GM19099 (cell line): ENCODE measurements around the gene LYPD3.

Experiments
- POLR2A ChIP-seq: IDR thresholded peaks from 3 replicates; pipeline ENCODE4 v1.6.1; 2011; ENCODE audit warnings: low read depth; ENCODE audit not compliant: insufficient read length; ENCODE audit errors: extremely low read depth

LYPD3 gene

DNA sequence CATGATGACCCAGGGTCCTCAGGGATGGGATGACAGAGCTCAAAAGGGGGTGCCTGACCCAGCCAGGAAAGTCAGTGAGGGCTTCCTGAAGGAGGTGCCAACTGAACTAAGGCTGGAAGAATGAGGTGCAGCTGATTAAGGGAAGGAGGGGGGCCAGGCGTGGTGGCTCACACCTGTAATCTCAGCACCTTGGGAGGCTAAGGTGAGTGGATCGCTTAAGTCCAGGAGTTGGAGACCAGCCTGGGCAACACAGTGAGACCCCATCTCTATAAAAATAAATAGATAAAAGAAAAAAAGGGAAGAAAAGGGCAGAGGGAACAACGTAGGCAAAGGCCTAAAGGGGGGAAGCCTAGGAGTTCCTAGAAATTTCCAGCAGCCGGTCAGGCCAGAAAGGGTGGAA lies 9.1 kb upstream of the LYPD3 start:
- no peak for TF ChIP-seq POLR2A

DNA sequence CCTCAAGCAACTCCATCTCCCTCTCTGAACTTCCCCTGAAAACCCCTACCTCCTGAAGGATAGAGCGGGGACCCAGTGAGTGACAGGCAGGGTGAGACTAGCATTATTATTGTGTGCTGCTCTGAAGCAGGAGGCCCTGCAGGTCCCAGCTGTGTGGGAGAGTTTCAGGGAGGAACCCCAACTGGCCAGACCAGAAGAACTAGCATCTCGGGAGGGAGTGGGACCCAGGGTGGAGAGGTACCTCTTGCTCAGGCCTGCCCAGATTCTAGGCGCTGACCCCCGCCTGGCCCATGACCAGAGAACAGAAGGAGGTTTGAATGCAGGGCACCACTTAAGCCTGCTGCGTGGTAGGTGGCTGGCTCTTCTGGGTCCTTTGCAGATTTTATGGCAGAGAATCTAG lies 5.7 kb upstream of the LYPD3 start:
- no peak for TF ChIP-seq POLR2A

DNA sequence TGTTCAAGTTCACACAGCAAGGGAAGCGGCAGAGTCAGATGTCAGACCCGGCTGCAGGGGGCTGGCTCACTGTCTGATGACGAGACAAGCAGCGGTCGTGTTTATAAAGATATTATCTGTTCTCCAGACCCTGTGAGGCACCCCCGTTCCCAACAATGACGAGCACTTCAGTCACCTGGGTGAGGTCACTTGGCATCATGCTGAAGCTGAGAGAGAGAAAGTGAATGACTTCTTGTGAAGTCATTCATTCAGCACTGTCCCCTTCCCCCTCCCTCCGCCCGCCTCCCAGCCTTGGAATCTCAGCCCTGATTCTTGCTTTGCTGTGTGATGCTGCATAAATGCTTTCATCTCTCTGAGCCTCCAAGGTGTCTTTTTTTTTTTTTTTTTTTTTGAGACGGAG lies 4.9 kb upstream of the LYPD3 start:
- TF ChIP-seq POLR2A = no peak

DNA sequence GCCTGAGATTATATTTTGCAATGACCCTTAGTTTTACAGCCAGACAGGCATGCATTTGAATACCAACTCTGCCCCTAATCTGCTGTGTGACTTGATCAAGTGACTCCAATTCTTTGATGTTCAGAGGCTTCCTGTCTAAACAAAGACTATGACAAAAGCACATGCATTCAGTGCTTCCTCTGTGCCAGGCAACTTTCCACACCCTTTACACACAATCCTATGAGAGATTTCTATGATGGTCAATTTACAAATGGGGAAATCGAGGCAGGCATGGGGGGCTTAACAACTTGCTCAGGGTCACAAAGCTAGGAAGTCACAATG lies 3.7 kb upstream of the LYPD3 start:
- no peak for TF ChIP-seq POLR2A

DNA sequence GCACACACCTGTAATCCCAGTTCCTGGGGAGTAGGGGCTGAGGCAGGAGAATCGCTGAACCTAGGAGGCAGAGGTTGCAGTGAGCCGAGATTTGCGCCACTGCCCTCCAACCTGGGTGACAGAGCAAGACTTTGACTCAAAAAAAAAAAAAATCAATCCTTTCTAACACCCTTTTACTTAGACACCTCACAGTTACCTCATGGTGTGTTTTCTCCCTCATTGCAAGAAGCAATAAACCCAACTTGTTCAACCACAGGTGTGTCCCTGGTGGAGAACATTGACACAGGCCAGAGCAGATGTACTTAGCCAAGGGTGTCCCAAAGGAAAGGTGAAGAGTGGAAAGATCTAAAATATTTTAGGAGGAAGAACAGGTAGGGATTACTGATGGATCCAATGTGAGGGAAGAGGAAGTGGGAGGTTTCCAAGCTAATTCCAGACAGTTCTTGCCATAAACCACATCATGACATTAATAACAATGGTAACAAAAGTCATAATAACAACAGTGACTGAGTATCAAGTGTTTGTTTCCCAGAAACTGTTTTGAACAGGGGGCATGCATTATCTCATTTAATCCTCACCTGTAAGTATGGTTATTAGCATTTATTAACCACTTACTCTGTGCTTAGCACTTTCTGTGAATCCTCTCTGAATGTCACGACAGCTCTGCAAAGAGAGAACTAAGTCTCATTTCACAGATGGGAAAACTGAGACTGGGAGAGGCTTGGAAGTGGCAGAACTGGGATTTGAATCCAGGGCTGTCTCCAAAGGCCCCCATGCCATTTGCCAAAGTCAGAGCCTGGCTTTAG lies 3.1 kb upstream of the LYPD3 start:
- TF ChIP-seq POLR2A = no peak

DNA sequence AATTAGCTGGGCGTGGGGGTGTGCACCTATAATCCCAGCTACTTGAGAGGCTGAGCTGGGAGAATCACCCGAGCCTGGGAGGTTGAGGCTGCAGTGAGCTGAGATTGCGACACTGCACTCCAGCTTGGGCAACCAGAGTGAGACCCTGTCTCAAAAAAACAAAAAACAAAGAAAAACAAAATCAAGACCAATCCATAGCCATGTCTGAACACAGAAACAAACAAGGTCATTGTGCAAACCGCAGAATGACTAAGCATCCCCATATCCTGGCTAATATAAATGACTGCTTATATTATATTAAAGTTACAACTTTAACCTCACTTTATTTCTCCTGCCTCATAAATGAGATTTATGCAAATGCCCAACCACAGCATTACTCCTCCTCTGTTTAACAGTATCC lies 2.3 kb upstream of the LYPD3 start:
- no peak for TF ChIP-seq POLR2A

DNA sequence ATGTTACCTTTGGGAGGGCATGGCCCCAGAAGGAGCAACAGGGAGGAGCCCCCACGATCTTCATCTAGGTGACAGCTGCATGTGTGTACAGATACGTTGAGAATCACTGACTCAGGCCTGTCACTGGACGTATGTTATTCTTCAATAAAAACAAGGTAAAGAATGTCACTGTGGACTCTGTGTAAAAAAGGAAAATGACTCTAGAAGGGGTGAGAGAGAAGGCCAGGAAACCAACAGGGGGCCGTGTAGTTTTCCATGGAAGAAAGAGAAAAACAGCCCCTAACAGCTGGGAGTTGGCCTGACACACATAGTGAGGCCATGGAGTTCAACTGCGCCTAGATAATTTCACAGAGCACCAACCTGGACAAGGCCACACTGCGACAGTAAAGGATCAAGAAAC lies 1.9 kb upstream of the LYPD3 start:
- TF ChIP-seq POLR2A = no peak

DNA sequence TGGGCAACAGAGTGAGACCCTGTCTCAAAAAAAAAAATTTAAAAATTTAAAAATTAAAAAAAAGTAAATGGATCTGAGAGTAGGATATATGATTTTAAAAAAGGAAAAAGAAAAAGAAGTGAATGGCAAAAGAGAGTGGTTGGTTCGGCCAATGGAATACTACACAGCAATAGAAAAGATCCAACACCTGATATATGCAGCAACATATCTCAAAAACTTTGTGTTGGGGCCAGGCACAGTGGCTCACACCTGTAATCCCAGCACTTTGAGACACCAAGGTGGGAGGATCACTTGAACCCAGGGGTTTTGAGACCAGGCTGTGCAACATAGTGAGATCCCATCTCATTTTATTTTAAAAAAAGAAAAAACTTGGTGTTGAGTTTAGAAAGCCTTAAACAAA lies 1.4 kb upstream of the LYPD3 start:
- TF ChIP-seq POLR2A = no peak

DNA sequence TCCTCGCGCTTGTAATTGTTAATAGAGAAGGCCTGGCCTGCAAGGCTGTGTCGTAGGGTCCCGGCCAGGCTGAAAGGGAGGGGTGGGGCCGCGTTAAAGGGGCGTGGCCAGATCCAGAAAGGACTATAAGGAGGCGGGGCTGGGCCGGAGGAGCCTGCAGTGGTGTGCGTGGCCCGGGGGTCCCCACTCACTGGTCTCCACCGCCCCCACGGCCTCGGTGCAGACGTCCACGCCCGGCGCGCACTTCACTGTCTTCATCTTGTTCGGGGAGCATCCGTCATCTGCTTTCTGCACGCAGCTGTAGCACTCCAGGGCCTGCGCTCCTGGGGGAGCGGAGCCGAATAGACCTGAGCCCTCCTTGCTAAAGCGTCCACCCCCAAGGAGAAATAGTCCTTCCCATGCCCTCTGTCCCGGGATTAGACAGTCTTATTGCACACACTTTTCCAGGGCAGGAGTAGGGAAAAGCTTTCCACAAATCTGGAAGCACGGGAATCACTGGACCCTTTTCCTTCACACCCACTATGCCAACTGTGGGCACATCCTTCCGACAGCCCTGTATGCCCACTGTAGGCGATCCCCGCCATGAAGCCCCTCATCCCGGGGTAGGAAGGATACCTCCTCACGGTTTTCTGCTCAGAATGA lies 1.2 kb downstream of the LYPD3 start:
- TF ChIP-seq POLR2A = no peak

DNA sequence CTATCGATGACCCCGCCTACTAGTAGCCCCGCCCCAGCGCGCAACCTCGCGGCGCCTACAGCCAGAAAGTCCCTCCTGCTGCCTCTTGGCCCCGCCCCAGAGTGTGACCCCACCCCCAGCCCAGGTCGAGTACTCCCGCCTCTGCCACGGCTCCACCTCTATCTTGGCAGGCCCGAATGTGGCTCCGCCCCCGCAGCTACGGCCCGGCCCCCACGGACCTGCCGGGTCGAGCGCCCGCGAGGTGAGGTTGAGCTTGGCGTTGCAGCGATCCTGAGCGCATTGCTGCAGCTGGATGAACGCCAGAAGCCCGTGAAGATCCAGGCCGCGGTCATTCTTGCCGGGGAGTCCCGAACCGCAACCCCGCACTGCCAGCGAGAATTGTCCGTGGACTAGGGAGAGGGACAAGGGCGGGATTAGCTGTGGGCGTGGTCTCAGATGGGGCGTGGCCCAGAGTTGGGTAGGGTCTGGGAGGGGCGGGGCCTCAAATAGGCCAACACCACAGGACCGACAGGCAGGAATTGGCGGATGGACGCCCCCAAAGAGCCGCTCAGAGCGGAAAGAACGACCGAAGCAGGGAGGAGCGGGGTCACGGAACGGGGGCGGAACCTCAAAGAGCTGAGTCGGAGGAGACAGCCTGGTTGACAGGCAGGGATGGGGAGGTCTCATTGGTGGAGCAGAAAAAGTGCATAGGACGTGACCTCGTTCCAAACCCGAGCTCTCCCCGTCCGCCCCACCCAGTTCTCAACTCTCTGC lies 1.9 kb downstream of the LYPD3 start:
- TF ChIP-seq POLR2A = no peak

DNA sequence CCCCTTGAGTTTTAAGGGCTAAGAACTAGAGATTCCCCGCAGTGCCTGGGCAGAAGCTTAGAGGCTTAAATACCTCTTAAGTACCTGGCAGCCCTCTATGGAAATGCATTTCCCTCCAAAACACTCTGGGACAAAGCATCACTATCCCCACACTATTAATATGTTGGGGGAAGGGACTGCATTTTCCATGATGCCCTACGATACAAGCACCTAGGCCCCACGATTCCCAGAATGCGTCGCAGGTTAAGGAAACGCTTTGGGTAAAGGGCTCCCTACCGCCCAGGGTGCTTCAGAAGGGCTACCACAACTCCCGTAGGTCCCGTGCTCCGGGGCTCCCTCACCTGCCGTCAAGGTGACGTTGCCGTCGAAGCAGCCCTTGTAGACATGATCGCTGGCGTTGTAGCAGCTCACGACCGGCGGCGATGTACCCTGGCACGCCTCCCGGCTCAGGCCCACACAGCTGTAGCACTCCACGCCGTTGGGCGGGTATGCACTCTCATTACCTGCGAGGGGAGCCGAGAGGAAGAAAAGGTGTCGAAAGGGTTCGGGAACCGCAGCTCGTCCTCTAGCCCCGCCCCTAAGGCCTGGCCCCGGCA lies 2.5 kb downstream of the LYPD3 start:
- TF ChIP-seq POLR2A = no peak

DNA sequence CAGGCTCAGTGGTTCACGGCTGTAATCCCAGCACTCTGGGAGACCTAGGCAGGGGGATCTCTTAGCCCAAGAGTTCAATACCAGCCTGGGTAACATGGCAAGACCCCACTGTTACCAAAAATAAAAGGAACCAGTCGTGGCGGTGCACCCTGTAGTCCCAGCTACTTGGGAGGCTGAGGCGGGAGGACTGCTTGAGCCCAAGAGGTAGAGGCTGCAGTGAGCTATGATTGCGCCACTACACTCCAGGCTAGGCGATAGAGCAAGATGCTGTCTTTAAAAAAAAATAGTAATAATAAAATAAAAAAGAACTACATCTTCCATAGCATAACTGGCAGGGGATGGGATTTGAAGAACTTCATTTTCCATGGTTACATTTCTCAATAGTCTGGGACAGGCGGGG lies 3.0 kb downstream of the LYPD3 start:
- no peak for TF ChIP-seq POLR2A

DNA sequence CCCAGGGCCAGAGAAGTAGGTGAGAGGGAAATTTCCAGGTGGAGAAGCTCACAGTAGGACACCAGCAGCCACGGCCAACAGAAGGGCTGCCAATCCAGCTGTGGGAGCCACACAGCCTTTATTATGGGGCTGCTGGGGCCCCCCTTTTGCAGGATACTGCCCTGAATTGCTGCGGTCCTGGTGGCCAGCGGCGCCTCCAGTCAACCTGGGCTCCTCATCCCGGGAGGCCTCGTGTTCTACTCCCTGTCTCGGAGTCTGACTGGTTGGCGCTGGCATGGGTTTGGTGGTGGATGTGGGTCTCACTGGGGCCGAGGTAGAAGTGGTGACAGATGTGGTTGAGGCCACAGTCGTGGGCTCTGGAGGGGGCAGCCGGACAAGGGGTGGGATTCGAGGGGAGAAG lies 4.1 kb downstream of the LYPD3 start:
- TF ChIP-seq POLR2A = no peak

DNA sequence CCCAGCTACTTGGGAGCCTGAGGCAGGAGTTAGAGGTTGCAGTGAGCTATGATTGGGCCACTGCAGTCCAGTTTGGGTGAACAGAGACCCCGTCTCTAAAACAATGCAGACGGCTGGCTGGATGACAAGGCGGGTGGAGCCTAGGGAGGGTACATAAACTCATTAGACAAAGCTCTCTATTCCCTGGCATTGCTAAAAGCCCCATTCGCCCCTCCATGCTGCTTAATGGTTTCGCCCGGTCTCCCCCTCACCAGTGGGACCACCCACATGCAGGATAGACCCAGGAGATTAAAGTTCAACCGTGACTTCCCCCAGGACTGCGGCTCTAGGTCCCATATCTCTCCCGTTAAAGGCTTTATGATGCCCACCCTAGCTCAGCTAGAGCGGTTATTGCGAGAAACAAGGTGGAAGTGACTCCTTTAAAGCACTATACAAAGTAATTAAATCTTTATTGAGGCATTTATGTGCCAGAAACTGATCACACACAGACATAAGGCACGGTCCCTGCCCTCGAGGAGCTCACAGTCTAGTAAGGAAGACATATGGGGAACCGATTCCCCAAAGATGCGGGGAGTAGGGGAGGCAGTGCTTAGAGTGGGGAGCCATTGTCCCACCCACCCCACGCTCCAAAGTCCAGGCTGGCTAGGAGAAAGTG lies 4.9 kb downstream of the LYPD3 start:
- no peak for TF ChIP-seq POLR2A

DNA sequence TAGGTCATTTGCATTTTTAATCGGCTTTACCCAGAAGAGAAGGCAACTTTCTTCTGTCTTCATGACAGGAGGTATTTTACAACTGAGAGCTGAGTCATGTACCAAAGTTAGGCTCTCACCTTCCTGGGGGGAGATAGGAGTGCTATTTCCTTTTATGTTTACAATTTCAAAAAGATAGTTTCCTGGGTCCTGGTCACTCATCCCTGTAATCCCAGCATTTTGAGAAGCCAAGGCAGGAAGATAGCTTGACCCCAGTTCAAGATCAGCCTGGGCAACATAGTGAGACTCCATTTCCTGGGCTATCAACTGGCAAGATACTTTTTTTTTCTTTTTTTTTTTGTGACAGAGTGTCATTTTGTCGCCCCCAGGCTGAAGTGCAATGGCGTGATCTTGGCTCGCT lies 7.6 kb downstream of the LYPD3 start:
- no peak for TF ChIP-seq POLR2A

DNA sequence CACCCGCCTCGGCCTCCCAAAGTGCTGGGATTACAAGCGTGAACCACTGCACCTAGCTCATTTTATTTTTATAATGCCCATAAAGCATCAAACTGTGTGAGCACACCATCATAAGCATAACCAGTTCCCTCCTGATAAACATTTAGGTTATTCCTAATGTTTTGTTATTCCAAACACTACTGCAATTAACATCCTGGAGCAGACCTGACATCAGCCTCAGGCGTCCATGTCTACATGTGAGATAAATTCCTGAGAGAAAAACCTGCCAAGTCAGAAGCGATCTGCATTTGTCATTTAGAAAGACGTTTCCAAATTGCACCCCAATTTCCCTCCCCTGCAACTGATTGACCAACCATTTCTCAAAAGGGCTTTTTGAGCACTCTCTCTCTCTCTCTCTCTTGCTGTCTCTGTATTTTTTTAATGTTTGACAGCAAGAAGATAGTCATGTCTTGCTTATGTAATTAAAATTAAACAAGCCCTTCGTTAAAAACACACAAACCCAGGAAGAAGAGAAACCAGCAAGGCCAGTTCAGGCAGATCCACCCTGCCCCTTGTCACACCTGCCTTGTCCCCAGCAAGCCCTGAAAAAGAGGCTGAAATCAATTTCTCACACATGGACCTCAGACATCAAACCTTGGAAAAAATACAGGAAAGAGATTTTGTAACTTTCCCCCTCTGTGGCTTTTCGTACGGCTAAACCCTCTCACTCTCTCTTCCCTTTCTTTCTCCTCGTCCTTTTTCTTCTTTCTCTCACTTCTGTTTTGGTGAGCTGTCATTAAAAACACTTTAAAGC lies 9.9 kb downstream of the LYPD3 start:
- no peak for TF ChIP-seq POLR2A
